Measurements from ENCODE around the gene ORAI3. TPM values are rescaled to one million over a fixed set of nuclear protein-coding genes. Genes with fewer than 3 reads are reported as not detected.

Gene ORAI3
- total RNA-seq, 1 donor from 2014 or later: 27.0 TPM

DNA sequence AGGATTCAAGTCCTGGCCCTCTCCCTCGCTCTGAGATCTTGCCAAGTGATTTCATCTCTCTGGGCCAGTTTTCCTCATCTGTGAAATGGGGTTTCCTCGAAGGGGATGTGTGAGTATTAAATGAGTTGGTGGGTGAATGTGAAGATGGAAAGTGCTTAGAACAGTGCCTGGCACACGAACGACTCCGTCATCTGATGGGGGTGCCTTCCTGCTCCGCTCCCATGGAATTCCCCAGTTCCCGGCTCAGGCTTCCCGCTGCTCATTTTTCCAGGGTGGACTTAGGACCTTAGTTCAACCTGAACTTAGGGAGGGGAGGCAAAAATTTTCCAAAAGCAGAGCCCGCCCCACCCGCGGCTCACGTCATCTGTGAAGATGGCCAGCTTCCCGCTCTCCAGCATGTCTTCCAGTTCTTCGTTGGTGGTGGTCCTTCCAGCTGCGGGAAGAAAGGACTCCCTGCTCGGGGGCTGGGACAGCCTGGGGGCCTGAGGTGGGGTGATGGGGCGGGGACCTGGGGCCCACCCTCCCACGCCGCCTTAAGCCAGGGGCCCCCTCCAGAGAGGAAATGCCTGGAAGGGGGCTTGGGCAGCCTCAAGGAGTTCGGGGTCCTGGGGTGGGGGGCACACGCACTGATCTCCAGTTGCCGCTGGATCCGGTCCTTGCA is 47.6 kb downstream of the ORAI3 start:
- H3K27me3 ChIP-seq: no peaks in the 10 kb centered on the region
- intact Hi-C loops (cut with DNase I): loop anchor here (2.0 kb wide), 1 partner anchor 36 kb away; the partner anchor contains the start of gene STX4

DNA sequence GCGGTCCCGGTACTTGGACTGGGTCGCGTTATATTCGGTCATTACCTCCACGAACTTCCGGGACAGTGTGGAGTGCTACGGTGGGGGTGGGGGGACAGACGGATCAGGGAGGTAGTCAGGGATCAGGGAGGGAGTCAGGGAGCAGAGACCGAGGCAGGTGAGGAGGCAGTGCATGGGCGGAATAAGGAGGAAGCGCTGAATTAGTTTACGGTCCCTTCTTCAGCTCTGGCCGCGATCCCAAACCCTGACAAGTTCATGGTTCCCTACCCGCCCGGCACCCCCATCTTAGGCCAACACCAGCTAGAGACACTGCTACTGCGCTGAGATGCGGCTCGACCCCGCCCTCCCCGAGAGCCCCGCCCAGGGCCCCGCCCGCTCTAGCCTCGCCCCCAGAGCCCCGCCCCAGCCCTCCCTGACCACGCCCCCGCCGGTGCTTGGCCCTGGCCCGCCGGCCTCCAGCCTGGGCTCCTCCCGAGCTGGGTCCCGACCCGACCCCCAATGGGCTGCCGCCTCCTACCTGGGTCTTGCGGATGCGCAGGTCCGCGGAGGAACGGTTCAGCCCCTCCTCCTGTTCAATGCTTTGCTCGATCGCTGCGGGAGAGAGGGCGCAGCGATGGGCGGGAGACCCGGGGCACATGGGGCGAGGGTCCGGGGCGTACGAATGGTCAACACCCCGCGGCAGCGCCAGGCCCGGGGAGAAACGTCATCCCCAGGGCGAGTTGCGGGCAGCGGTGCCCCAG is 48.3 kb downstream of the ORAI3 start:
- H3K27me3 ChIP-seq: no peaks in the 10 kb centered on the region
- intact Hi-C loops (cut with DNase I): loop anchor here (2.0 kb wide), 1 partner anchor 36 kb away; the partner anchor contains the start of gene STX4
- no peaks in the 10 kb centered on the region for H3K36me3 ChIP-seq
- H3K4me1 ChIP-seq: peaks cover 28% of the 10 kb centered on the region
- no peak for DNase-seq (ENCODE audit: extremely low spot score in 2 of 2)
- H3K4me3 ChIP-seq: peak overlapping the region; percentile 44 to 61
- H3K27ac ChIP-seq: peak overlapping the region; percentile 76
- no peaks in the 10 kb centered on the region for H3K9me3 ChIP-seq
- TF ChIP-seq POLR2AphosphoS5 (IDR thresholded peaks at IDR 0.05; ENCODE audit: insufficient read depth in 1 of 2, low read depth in 1 of 2): peak in 1 of 2 donors; percentile 88
- TF ChIP-seq POLR2A (IDR thresholded peaks at IDR 0.05): peak in 1 of 2 donors; percentile 25
- TF ChIP-seq CTCF (IDR thresholded peaks at IDR 0.05): no peak

More for the DNA sequence above, 47.6 kb downstream of the ORAI3 start:
- Histone ChIP-seq H3K9me3 (no peaks in the 10 kb centered on the region), H3K27ac (peak overlapping the region; percentile 76), H3K4me3 (peak overlapping the region; percentile 44 to 61), H3K4me1 (peaks cover 23% of the 10 kb centered on the region), H3K36me3 (no peaks in the 10 kb centered on the region)
- DNase-seq (ENCODE audit: extremely low spot score in 2 of 2): no peak
- TF ChIP-seq CTCF (IDR thresholded peaks at IDR 0.05) (no peak), POLR2A (IDR thresholded peaks at IDR 0.05) (no peak), POLR2AphosphoS5 (IDR thresholded peaks at IDR 0.05; ENCODE audit: insufficient read depth in 1 of 2, low read depth in 1 of 2) (no peak)

DNA sequence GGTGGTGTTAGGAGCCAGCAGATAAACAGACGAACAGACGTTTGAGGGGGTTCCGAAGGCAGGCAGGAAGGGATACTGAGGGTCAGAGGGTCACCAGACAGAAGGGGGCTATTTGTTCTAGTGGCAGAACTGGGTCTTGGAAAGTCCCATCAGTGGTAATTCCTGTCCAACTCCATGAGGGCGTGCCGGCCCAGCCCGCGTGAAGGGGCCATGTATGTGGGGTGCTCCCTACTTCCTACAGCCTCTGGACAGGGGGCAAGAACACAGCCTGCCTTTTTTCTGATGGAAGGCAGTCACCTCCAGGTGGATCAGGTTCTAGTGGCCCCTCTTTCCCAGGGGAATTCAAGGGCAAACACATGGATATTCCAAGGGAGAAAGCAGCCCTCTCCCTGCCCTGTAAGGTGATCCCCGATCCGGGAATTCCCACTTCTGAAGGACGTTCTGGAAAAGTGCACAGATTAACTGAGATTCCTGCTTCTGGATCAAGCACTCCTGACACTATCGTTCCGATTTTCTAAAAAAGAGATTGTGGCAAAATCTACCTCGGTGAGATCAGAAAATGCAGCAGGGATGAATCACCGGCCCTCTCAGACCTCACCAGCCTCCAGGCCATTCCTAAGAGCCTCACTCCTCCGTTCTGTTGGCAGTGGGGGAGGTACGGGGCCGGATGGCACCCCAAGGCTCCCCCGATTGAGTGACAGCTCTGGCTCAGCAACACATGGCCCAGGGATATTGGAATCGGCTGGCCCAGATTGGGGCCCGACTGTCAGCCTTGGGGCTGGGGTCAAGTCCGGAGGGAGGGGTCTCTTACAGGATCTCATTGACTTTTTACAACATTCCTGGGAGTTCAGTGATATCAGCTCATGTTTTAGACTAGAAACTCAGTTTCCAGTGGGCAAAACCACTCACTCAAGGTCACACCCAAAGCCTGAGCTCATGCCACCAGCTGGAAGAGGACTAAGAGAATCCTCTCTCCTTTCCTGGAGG is 49.1 kb downstream of the ORAI3 start:
- intact Hi-C loops (cut with DNase I): loop anchor here (2.0 kb wide), 1 partner anchor 35 kb away; the partner anchor contains the start of gene STX4
- Histone ChIP-seq H3K9me3 (no peaks in the 10 kb centered on the region), H3K27ac (peak overlapping the region; percentile 76), H3K4me1 (peaks cover 28% of the 10 kb centered on the region), H3K36me3 (no peaks in the 10 kb centered on the region), H3K27me3 (no peaks in the 10 kb centered on the region), H3K4me3 (peak overlapping the region; percentile 44 to 61)
- DNase-seq (ENCODE audit: extremely low spot score in 2 of 2): no peak
- TF ChIP-seq CTCF (IDR thresholded peaks at IDR 0.05): no peak
- no peak for TF ChIP-seq POLR2AphosphoS5 (IDR thresholded peaks at IDR 0.05; ENCODE audit: insufficient read depth in 1 of 2, low read depth in 1 of 2)
- TF ChIP-seq POLR2A (IDR thresholded peaks at IDR 0.05): no peak

DNA sequence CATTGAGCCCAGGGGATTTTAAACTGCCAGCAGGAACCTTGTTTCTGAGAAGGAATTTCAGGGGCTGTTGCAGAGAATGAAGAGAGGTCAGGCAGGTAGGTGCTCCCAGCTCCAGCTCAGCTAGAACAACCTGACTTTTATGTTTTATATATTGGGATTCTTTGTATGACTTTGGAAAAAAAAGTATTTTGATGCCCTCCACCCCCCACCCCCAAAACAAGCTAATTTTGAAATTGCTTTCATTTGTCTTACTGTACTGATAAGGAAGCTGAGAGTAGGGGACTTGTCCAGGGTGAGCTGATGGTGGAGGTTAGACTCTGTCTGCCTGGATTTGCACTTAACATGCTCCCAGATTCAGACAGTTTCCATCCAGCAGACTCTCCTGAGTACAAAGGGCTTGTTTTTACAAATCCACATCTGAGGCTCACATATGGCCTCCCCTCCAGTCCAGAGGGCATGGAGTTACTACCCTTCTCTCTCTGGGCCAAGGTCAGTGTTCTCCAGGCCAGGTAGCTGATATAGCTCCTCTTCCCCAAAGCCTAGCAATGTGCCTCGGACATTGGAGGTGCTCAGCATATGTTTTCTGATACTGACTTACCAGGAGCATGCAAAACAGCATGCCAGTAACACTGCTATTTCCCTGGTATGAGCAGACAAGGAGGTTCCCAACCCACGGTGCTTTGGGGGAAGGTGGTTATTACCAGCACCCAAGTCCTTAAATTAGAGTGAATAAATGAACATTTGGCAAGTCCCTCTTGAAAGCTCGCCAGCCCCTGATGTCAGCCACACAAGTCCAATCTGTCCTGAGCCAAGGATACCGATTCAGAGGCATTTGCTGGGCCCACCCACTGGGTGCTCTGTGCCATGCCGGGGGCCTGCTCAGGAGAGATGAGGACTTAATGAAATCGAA is 50.2 kb downstream of the ORAI3 start:
- intact Hi-C loops (cut with DNase I): no loop called here
- H3K4me1 ChIP-seq: peaks cover 28% of the 10 kb centered on the region

More for the DNA sequence above, 50.2 kb downstream of the ORAI3 start:
- DNase-seq (ENCODE audit: extremely low spot score in 2 of 2): no peak
- H3K4me3 ChIP-seq: no peak overlapping the region
- H3K9me3 ChIP-seq: no peaks in the 10 kb centered on the region
- no peaks in the 10 kb centered on the region for H3K36me3 ChIP-seq
- H3K27me3 ChIP-seq: no peaks in the 10 kb centered on the region
- TF ChIP-seq POLR2A (IDR thresholded peaks at IDR 0.05) (no peak), POLR2AphosphoS5 (IDR thresholded peaks at IDR 0.05; ENCODE audit: insufficient read depth in 1 of 2, low read depth in 1 of 2) (no peak), CTCF (IDR thresholded peaks at IDR 0.05) (no peak)
- H3K27ac ChIP-seq: no peak overlapping the region

Measured in vagina (tissue), 2 donors.